Loucy (cell line): ENCODE measurements around the gene TRIO.

Experiments
- H2AFZ ChIP-seq: fragments of 200-600 bp; sonication (generic); 2 replicates; pipeline ENCODE4 v1.6.0; 2016; ENCODE audit warnings: antibody characterized with exemption, mild to moderate bottlenecking, low read length, moderate library complexity
- H3F3A ChIP-seq: fragments of 200-600 bp; 2 replicates; pipeline ENCODE4 v1.6.0; 2016; ENCODE audit warnings: antibody characterized with exemption, low read depth, mild to moderate bottlenecking
- H3K27me3 ChIP-seq: fragments of 200-600 bp; sonication (generic); 2 replicates; pipeline ENCODE4 v1.6.1; 2014; ENCODE audit warnings: low read length, mild to moderate bottlenecking; ENCODE audit not compliant: insufficient read depth, poor library complexity, severe bottlenecking
- H3K36me3 ChIP-seq: fragments of 200-600 bp; sonication (generic); 2 replicates; pipeline ENCODE4 v1.6.1; 2016; ENCODE audit warnings: low read length; ENCODE audit not compliant: insufficient read depth
- H3K4me1 ChIP-seq: fragments of 200-600 bp; sonication (generic); 2 replicates; pipeline ENCODE4 v1.5.1; 2014; ENCODE audit warnings: low read length, mild to moderate bottlenecking; ENCODE audit not compliant: insufficient read depth, poor library complexity, severe bottlenecking
- H3K4me2 ChIP-seq: fragments of 200-600 bp; sonication (generic); 2 replicates; pipeline ENCODE4 v1.6.0; 2014; ENCODE audit warnings: antibody characterized with exemption, low read length, low read depth, mild to moderate bottlenecking; ENCODE audit not compliant: poor library complexity, severe bottlenecking
- H3K4me3 ChIP-seq: fragments of 200-600 bp; sonication (generic); 2 replicates; pipeline ENCODE4 v1.5.1; 2014; ENCODE audit warnings: low read length, mild to moderate bottlenecking, mixed read lengths; ENCODE audit not compliant: poor library complexity, severe bottlenecking
- H3K79me2 ChIP-seq: fragments of 200-600 bp; sonication (generic); 2 replicates; pipeline ENCODE4 v1.6.1; 2014; ENCODE audit warnings: low read length; ENCODE audit not compliant: insufficient read depth
- H3K9ac ChIP-seq: fragments of 200-600 bp; sonication (generic); 2 replicates; pipeline ENCODE4 v1.6.0; 2014; ENCODE audit warnings: mild to moderate bottlenecking, low read depth, low read length, moderate library complexity; ENCODE audit not compliant: poor library complexity, severe bottlenecking
- H3K9me2 ChIP-seq: fragments of 200-600 bp; sonication (generic); replicated peaks from 2 replicates; pipeline ENCODE4 v1.6.1; 2016; ENCODE audit warnings: low read depth, low read length, mixed read lengths
- H3K9me3 ChIP-seq: fragments of 200-600 bp; sonication (generic); 2 replicates; pipeline ENCODE4 v1.6.1; 2014; ENCODE audit warnings: mild to moderate bottlenecking, antibody characterized with exemption, low read length, low read depth; ENCODE audit not compliant: insufficient read depth
- H4K20me1 ChIP-seq: fragments of 200-600 bp; sonication (generic); 2 replicates; pipeline ENCODE4 v1.6.0; 2014; ENCODE audit warnings: antibody characterized with exemption, low read length, mild to moderate bottlenecking; ENCODE audit not compliant: insufficient read depth, poor library complexity, severe bottlenecking
- CTCF ChIP-seq: fragments of 200-600 bp; sonication (generic); conservative IDR thresholded peaks from 2 replicates; pipeline ENCODE4 v1.5.1; 2014; ENCODE audit warnings: mild to moderate bottlenecking, antibody characterized with exemption, low read length
- EZH2phosphoT487 ChIP-seq: fragments of 200-600 bp; IDR thresholded peaks from 2 replicates; pipeline ENCODE4 v1.6.1; 2018; ENCODE audit warnings: antibody characterized with exemption, mild to moderate bottlenecking, moderate library complexity, borderline replicate concordance

The TRIO gene

DNA sequence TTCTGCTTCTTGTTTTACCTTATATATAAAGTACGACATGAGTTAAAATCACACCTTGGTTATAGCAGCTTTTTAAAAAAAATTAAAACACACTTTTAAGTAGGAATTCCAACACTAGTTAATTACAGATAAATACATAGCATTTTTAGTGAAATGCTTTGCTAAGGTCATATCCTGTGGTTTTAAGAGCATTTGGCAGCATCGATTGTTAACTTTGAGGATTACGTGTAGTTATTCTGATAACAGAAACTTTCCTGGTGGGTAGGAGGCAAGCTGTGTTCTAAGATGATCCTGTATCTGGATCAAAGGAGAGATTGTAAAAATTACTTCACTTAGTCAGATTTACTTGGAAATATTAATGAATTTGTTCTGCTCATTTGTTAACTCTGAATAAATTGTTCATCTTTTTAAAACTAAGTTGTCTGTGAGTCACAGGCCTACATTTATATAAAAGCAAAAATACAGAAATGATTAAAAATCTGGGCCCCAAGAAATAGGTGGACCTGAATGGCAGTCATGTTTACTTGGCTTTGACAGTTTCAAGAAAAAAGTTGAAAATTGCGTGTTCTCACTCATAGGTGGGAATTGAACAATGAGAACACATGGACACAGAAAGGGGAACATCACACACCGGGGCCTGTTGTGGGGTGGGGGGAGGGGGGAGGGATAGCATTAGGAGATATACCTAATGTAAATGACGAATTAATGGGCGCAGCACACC, 58.3 kb downstream of the TRIO start:
- no peaks in the 10 kb centered on the region for H3K36me3 ChIP-seq
- H3K27me3 ChIP-seq, result no peaks in the 10 kb centered on the region
- H3K9ac ChIP-seq, result no peak overlapping the region
- no peak overlapping the region for H3K4me2 ChIP-seq
- no peak overlapping the region for H3K4me3 ChIP-seq
- TF ChIP-seq EZH2phosphoT487 (no peak), CTCF (no peak)
- H2AFZ ChIP-seq, result no peak overlapping the region
- peaks cover 32% of the 10 kb centered on the region for H3K4me1 ChIP-seq
- peaks cover 91% of the 10 kb centered on the region; the same call in 1 of the 2 replicates for H3K79me2 ChIP-seq
- peaks cover 32% of the 10 kb centered on the region for H4K20me1 ChIP-seq
- no peaks in the 10 kb centered on the region for H3F3A ChIP-seq
- no peaks in the 10 kb centered on the region for H3K9me3 ChIP-seq
- no peaks in the 10 kb centered on the region for H3K9me2 ChIP-seq

GRCh38 chr5:14202462-14202861, 59.3 kb downstream of the TRIO start:
- no peak overlapping the region for H2AFZ ChIP-seq
- H3F3A ChIP-seq, result no peaks in the 10 kb centered on the region
- no peak overlapping the region for H3K9ac ChIP-seq
- TF ChIP-seq EZH2phosphoT487 (no peak), CTCF (no peak)
- no peaks in the 10 kb centered on the region for H3K9me3 ChIP-seq
- H4K20me1 ChIP-seq, result peaks cover 28% of the 10 kb centered on the region
- H3K9me2 ChIP-seq, result no peaks in the 10 kb centered on the region
- no peaks in the 10 kb centered on the region for H3K27me3 ChIP-seq
- H3K36me3 ChIP-seq, result no peaks in the 10 kb centered on the region
- H3K4me3 ChIP-seq, result no peak overlapping the region
- H3K4me2 ChIP-seq, result no peak overlapping the region
- H3K79me2 ChIP-seq, result peaks cover 91% of the 10 kb centered on the region; the same call in 1 of the 2 replicates
- H3K4me1 ChIP-seq, result peaks cover 34% of the 10 kb centered on the region

DNA sequence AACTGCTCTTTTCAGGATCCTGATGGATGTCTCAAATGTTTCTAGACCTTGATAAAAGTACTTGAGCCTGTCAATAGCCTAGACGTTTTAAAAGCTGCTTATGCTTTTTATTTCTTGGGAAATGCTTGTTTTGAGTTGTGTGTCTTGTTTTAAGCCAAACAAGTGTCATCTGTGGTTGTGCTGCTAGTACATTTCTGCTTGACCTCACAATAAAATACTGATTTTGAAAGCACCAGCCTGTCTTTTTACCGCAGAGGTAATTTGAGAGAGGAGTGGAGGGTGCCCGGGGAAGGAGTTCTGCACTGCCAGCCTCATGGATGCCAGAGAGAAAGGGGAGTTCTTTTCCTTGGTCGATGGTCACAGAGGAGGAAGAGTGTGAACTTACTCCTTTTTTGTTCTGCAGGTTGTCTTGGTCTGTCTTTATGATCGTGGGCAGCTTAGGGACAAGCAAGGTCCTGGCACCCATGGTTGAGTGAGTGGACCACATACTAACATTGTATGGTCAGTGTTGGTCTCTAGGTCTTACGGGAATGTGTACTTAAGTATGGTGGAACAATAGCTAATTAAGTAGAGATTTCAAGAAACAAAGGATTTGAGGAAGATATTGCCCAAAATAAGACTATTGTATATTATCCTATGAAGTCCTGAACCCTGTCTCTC, 61.0 kb downstream of the TRIO start:
- no peaks in the 10 kb centered on the region for H3F3A ChIP-seq
- peaks cover 31% of the 10 kb centered on the region for H4K20me1 ChIP-seq
- no peak overlapping the region for H3K4me3 ChIP-seq
- TF ChIP-seq CTCF, result no peak
- no peak for TF ChIP-seq EZH2phosphoT487
- H3K4me2 ChIP-seq, result peak overlapping the region; percentile 53
- no peaks in the 10 kb centered on the region for H3K9me3 ChIP-seq
- peak overlapping the region; percentile 51 for H3K9ac ChIP-seq
- H3K27me3 ChIP-seq, result no peaks in the 10 kb centered on the region
- no peaks in the 10 kb centered on the region for H3K9me2 ChIP-seq
- H3K36me3 ChIP-seq, result no peaks in the 10 kb centered on the region
- no peak overlapping the region for H2AFZ ChIP-seq
- peaks cover 91% of the 10 kb centered on the region; the same call in 1 of the 2 replicates for H3K79me2 ChIP-seq
- H3K4me1 ChIP-seq, result peaks cover 47% of the 10 kb centered on the region
